Testis (tissue), 2 donors: Measurements from ENCODE around the gene NELL2.

ENCODE experiments used
- CTCF ChIP-seq, 3 experiments: fragments of 450-650 bp in 2 of 3; fragments of 200-600 bp in 1 of 3; sonication (generic) in 1 of 3; IDR thresholded peaks; one replicate each; pipeline ENCODE4 v1.5.1; 2016 to 2019; ENCODE audit warnings: antibody characterized with exemption in 3 of 3, mild to moderate bottlenecking in 2 of 3, moderate library complexity in 1 of 3
- POLR2A ChIP-seq: fragments of 450-650 bp; IDR thresholded peaks from one replicate; pipeline ENCODE4 v1.6.1; 2017; ENCODE audit warnings: antibody characterized with exemption, mild to moderate bottlenecking, moderate library complexity

GRCh38 chr12:44777044-44777443, 99.1 kb downstream of the NELL2 start:
- TF ChIP-seq CTCF (IDR thresholded peaks at IDR 0.05) (no peak), POLR2A (no peak)
